A549 (cell line): ENCODE data around the gene XPNPEP1. TPM values are rescaled to one million over a fixed set of nuclear protein-coding genes. Genes with fewer than 3 reads are reported as not detected.
A peak's percentile ranks its signal among the peaks of the same experiment; 100 is the strongest.

Experiments
- ATAC-seq, 2 experiments: fragments of 200-7000 bp in 1 of 2; fragments of >200 bp in 1 of 2; cut with Nextera tagmentation in 1 of 2; cut with Tn5 transposase in 1 of 2; 3 replicates each; pipeline versions ENCODE4 v1.8.0 to v1.9.1; 2018 to 2020; ENCODE audit warnings: mild to moderate bottlenecking in 1 of 2, moderate library complexity in 1 of 2
- CTCF ChIA-PET: fragments of 300-600 bp; sonication (Branson Sonifier 250); formaldehyde crosslinking; extraction: SDS; loops from one replicate; lab custom pipeline; 2021; ENCODE audit warnings: antibody characterized with exemption, inconsistent platforms; lab: Yijun Ruan, JAX
- POLR2A ChIA-PET: fragments of 350-600 bp; formaldehyde crosslinking; extraction: SDS; loops from one replicate; lab custom pipeline; 2021; ENCODE audit warnings: antibody characterized with exemption, inconsistent platforms; lab: Yijun Ruan, JAX
- DNase-seq, 2 experiments: peaks; one replicate each; pipeline versions ENCODE4 v3.0.0 to v3.0.0-alpha.2; 2011 to 2016; ENCODE audit warnings: low read depth in 1 of 2, low spot score in 1 of 2
- FAIRE-seq: peaks from 2 replicates; lab custom pipeline; 2011; peaks lifted over from hg19 to GRCh38; lab: Jason Lieb, UNC
- H3K27ac ChIP-seq, 2 experiments: fragments of >200 bp; sonication (Bioruptor Twin); formaldehyde crosslinking; 3 replicates each; pipeline ENCODE4 v1.5.1; 2016 to 2017
- H3K4me1 ChIP-seq: fragments of >200 bp; sonication (Bioruptor Twin); formaldehyde crosslinking; 3 replicates; pipeline ENCODE4 v1.6.1; 2016
- H3K4me2 ChIP-seq: fragments of >200 bp; sonication (Bioruptor Twin); formaldehyde crosslinking; 3 replicates; pipeline ENCODE4 v1.6.1; 2016
- H3K4me3 ChIP-seq: fragments of >200 bp; sonication (Bioruptor Twin); formaldehyde crosslinking; 3 replicates; pipeline ENCODE4 v1.5.1; 2016
- H3K9me3 ChIP-seq: fragments of >200 bp; sonication (Bioruptor Twin); formaldehyde crosslinking; 3 replicates; pipeline ENCODE4 v1.6.1; 2016
- CHD2 ChIP-seq: fragments of 150-350 bp; IDR thresholded peaks from 2 replicates; pipeline ENCODE4 v1.6.1; 2014; ENCODE audit warnings: low read length; ENCODE audit not compliant: partially characterized antibody
- CHD4 ChIP-seq: fragments of 200-600 bp; sonication (generic); IDR thresholded peaks from 2 replicates; pipeline ENCODE4 v1.6.1; 2016; ENCODE audit warnings: antibody characterized with exemption, mild to moderate bottlenecking, borderline replicate concordance
- EP300 ChIP-seq, 2 experiments: fragments of >200 bp; sonication (Bioruptor Twin); formaldehyde crosslinking; IDR thresholded peaks; 2 replicates in 1 of 2; 3 replicates in 1 of 2; pipeline ENCODE4 v1.6.1; 2016 to 2017
- FOSB ChIP-seq: fragments of 250-450 bp; sonication (Bioruptor Pico); IDR thresholded peaks from 2 replicates; pipeline ENCODE4 v1.5.0; 2020; ENCODE audit warnings: mild to moderate bottlenecking, moderate library complexity
- JUN ChIP-seq, 2 experiments: fragments of >200 bp; sonication (Bioruptor Twin); formaldehyde crosslinking; IDR thresholded peaks; 2 replicates in 1 of 2; 3 replicates in 1 of 2; pipeline ENCODE4 v1.6.1; 2016 to 2017
- JUNB ChIP-seq: fragments of >200 bp; sonication (Bioruptor Twin); formaldehyde crosslinking; IDR thresholded peaks from 2 replicates; pipeline ENCODE4 v1.6.1; 2016
- MAZ ChIP-seq: fragments of 150-350 bp; IDR thresholded peaks from 2 replicates; pipeline ENCODE4 v1.6.1; 2014; ENCODE audit warnings: antibody characterized with exemption, low read depth, low read length, borderline replicate concordance
- POLR2AphosphoS2 ChIP-seq: conservative IDR thresholded peaks from 2 replicates; pipeline ENCODE4 v1.6.1; 2012; ENCODE audit warnings: low read length, improper control_type of control experiment, inconsistent platforms
- RARB ChIP-seq: fragments of 250-450 bp; sonication (Bioruptor Pico); IDR thresholded peaks from 2 replicates; pipeline ENCODE4 v1.8.0; 2021; ENCODE audit warnings: mild to moderate bottlenecking, moderate library complexity
- RCOR1 ChIP-seq: fragments of 150-350 bp; IDR thresholded peaks from 2 replicates; pipeline ENCODE4 v1.6.1; 2014; ENCODE audit warnings: antibody characterized with exemption, low read length, low read depth
- RNF2 ChIP-seq: fragments of 200-600 bp; sonication (generic); IDR thresholded peaks from 2 replicates; pipeline ENCODE4 v1.6.1; 2016; ENCODE audit warnings: low read depth, mild to moderate bottlenecking, antibody characterized with exemption, moderate library complexity, borderline replicate concordance
- SREBF2 ChIP-seq: fragments of 450-650 bp; IDR thresholded peaks from 2 replicates; pipeline ENCODE4 v1.6.1; 2014; ENCODE audit warnings: mild to moderate bottlenecking, moderate library complexity
- TFCP2L1 ChIP-seq: fragments of 250-450 bp; sonication (Bioruptor Pico); IDR thresholded peaks from 2 replicates; pipeline ENCODE4 v1.5.0; 2021; ENCODE audit warnings: mild to moderate bottlenecking
- ZC3H11A ChIP-seq: fragments of 450-650 bp; IDR thresholded peaks from 2 replicates; pipeline ENCODE4 v1.6.1; 2014; ENCODE audit warnings: antibody characterized with exemption, mild to moderate bottlenecking
- ZFP36 ChIP-seq: fragments of 450-650 bp; IDR thresholded peaks from 2 replicates; pipeline ENCODE4 v1.6.1; 2014; ENCODE audit warnings: borderline replicate concordance; ENCODE audit not compliant: partially characterized antibody
- WGBS: methylation state at CpG from one replicate; pipeline ENCODE4 v1.1.6; 2017; ENCODE audit errors: missing lambda C conversion rate; 5-methylcytosine and 5-hydroxymethylcytosine counted together
- polyA plus RNA-seq, 4 experiments: library from polyadenylated mRNA; depleted of rRNA in 3 of 4; stranded (reverse); fragments of >200 nt; fragmentation: RNase III in 1 of 4; extraction: RNeasy Plus Mini Kit Qiagen cat#74134 plus additional on column Dnase treatment in 1 of 4; gene quantifications; 2 replicates in 3 of 4; 3 replicates in 1 of 4; pipeline ENCODE4 v1.2.3, GENCODE V29; 2011 to 2017
- TF ChIP-seq, protein P1 (sequence below): IDR thresholded peaks from 2 replicates; pipeline ENCODE4 v1.6.1; 2012; ENCODE audit warnings: low read depth, borderline replicate concordance
- TF ChIP-seq, protein P2 (sequence below): fragments of >200 bp; sonication (Bioruptor Twin); formaldehyde crosslinking; IDR thresholded peaks from 2 replicates; pipeline ENCODE4 v1.6.1; 2016
- TF ChIP-seq, protein P3 (sequence below): fragments of 450-650 bp; IDR thresholded peaks from 2 replicates; pipeline ENCODE4 v1.6.1; 2014; ENCODE audit warnings: antibody characterized with exemption
- TF ChIP-seq, protein P4 (sequence below): fragments of 200-600 bp; sonication (generic); IDR thresholded peaks from 2 replicates; pipeline ENCODE4 v1.6.1; 2016; ENCODE audit warnings: antibody characterized with exemption, mild to moderate bottlenecking, moderate library complexity

Gene XPNPEP1
- polyA plus RNA-seq, 2 of the 4 experiments (the other 2 are of a cell fraction): 32.5 to 53.9 TPM

DNA sequence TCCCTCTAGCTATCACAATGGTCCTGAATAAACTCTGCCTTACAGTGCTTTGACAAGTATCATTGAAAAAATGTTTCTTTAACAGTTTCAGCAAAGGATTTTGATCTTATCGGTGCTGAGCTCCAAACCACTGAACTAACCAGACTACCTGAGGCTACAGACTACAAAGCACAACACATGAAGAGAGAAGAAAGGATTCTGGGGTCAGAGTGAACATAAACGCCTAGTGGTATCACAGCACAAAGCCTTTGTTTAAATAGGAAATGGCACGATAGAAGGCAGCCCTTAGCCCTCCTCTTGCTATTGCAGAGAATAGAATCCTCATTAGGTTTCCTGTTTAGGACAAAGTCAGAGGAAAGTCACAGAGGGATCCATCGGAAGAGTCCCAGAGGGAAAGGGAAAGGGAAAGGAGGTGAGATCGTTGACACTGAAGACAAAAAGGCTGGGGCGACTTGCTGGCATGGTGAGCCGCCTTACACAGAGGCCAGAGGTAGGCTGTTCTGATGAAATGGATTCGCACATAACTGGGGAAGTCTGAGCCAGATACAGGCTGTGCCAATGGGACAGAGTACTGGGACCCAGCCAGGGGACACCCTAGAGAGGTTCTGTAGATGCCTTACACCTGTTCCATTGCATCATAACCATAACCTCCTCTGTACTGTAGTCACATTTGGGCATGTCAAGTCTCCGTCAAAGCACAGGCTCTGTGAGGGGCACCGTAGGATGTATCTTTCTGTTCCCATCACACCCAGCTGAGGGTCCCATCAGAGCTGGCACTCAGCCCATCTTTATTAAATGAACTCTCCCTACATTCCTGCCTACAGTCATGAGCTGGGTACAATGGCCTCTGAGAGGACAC lies 71.5 kb downstream of the XPNPEP1 start:
- no peak for DNase-seq
- Histone ChIP-seq H3K4me1 (no peaks in the 10 kb centered on the region), H3K4me3 (no peak overlapping the region), H3K9me3 (no peaks in the 10 kb centered on the region), H3K27ac (no peak overlapping the region)
- TF ChIP-seq, protein P1, sequence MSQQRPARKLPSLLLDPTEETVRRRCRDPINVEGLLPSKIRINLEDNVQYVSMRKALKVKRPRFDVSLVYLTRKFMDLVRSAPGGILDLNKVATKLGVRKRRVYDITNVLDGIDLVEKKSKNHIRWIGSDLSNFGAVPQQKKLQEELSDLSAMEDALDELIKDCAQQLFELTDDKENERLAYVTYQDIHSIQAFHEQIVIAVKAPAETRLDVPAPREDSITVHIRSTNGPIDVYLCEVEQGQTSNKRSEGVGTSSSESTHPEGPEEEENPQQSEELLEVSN: no peak
- no peak for TF ChIP-seq MAZ
- no peak for TF ChIP-seq RARB (CRISPR knock-in tag)
- TF ChIP-seq CHD4: no peak
- TF ChIP-seq SREBF2: no peak
- no peak for TF ChIP-seq POLR2AphosphoS2
- TF ChIP-seq EP300 (IDR thresholded peaks at IDR 0.05): no peak
- TF ChIP-seq, protein P2, sequence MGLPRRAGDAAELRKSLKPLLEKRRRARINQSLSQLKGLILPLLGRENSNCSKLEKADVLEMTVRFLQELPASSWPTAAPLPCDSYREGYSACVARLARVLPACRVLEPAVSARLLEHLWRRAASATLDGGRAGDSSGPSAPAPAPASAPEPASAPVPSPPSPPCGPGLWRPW: no peak
- no peak for TF ChIP-seq RNF2
- no peak for TF ChIP-seq RCOR1
- no peak for TF ChIP-seq FOSB (CRISPR knock-in tag)
- TF ChIP-seq, all 56 proteins: peak for 0
- ChIA-PET CTCF (interaction anchor here (0.7 to 3.0 kb wide), 13 partner anchors 8 to 317 kb away, joined by 3 to 17 read pairs (median 5); no protein-coding TSS in a partner anchor), POLR2A (no interaction called here)
- ATAC-seq: peak in 1 of 2 experiments; percentile 49; a peak in 3 of 6 replicates
- WGBS: 25% methylated on average over 10 of the region's 10 CpGs
- no peak overlapping the region for H3K4me2 ChIP-seq
- FAIRE-seq: no peak

DNA sequence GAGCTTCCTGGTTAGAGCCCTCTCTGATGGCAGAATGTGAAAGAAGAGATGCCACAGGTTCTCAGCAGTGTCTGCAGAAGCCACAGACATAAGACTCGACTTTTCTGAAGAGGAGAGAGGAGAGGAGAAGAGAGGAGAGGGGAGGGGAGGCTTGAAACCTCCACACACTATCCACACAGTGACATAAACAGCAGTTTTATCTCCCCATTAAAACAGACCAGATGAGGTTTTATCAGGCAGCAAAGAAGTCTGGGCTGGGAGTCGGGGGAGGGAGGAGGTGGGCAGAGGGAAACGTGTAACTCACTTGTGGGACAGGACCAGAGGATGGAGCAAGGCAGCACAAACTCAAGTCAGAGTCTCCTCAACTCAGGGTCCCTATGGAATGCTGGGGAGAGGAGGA lies 76.5 kb downstream of the XPNPEP1 start:
- FAIRE-seq (no peak), DNase-seq (no peak), ATAC-seq (no peak; a peak in 1 of 6 replicates)
- no peak for TF ChIP-seq CHD2
- ChIA-PET POLR2A (no interaction called here), CTCF (interaction anchor here (1.3 kb wide), 1 partner anchor 38 kb away, joined by 3 read pairs; no protein-coding TSS in a partner anchor)
- 2% methylated on average over 3 of the region's 3 CpGs for whole genome bisulfite sequencing
- H3K9me3 ChIP-seq: no peaks in the 10 kb centered on the region
- no peaks in the 10 kb centered on the region for H3K4me1 ChIP-seq
- H3K4me3 ChIP-seq: no peak overlapping the region
- H3K4me2 ChIP-seq: no peak overlapping the region
- H3K27ac ChIP-seq: no peak overlapping the region

DNA sequence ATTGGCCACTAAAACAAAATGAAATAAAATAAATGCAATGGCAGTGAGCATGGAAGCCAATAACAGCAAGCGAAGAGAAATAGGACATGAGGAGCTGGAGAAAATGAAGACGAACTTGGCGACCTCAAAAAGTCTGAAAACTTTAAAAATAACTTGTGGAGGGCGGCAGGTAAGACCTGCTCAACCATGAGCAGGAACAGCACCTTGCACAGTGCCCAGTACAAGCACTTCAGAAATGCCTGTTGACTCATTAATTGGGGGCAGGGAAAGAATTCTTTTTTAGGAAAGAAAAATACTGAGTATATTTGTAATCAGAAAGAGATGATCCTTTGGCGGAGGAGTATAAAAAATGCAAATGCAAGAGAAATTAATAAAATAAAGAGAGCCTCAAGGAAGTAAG lies 78.0 kb downstream of the XPNPEP1 start:
- 10% methylated on average over 5 of the region's 5 CpGs for WGBS
- CTCF ChIA-PET: interaction anchor here (0.9 to 3.8 kb wide), 2 partner anchors 8 to 71 kb away, joined by 5 to 17 read pairs; no protein-coding TSS in a partner anchor
- H3K4me2 ChIP-seq: no peak overlapping the region
- POLR2A ChIA-PET: no interaction called here
- FAIRE-seq (no peak), DNase-seq (no peak), ATAC-seq (no peak)
- no peak for TF ChIP-seq JUNB
- TF ChIP-seq RNF2: no peak
- TF ChIP-seq, protein P3, sequence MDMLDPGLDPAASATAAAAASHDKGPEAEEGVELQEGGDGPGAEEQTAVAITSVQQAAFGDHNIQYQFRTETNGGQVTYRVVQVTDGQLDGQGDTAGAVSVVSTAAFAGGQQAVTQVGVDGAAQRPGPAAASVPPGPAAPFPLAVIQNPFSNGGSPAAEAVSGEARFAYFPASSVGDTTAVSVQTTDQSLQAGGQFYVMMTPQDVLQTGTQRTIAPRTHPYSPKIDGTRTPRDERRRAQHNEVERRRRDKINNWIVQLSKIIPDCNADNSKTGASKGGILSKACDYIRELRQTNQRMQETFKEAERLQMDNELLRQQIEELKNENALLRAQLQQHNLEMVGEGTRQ: no peak
- TF ChIP-seq, protein P4, sequence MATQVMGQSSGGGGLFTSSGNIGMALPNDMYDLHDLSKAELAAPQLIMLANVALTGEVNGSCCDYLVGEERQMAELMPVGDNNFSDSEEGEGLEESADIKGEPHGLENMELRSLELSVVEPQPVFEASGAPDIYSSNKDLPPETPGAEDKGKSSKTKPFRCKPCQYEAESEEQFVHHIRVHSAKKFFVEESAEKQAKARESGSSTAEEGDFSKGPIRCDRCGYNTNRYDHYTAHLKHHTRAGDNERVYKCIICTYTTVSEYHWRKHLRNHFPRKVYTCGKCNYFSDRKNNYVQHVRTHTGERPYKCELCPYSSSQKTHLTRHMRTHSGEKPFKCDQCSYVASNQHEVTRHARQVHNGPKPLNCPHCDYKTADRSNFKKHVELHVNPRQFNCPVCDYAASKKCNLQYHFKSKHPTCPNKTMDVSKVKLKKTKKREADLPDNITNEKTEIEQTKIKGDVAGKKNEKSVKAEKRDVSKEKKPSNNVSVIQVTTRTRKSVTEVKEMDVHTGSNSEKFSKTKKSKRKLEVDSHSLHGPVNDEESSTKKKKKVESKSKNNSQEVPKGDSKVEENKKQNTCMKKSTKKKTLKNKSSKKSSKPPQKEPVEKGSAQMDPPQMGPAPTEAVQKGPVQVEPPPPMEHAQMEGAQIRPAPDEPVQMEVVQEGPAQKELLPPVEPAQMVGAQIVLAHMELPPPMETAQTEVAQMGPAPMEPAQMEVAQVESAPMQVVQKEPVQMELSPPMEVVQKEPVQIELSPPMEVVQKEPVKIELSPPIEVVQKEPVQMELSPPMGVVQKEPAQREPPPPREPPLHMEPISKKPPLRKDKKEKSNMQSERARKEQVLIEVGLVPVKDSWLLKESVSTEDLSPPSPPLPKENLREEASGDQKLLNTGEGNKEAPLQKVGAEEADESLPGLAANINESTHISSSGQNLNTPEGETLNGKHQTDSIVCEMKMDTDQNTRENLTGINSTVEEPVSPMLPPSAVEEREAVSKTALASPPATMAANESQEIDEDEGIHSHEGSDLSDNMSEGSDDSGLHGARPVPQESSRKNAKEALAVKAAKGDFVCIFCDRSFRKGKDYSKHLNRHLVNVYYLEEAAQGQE: no peak
- TF ChIP-seq ZFP36: no peak
- no peak for TF ChIP-seq TFCP2L1 (CRISPR knock-in tag)
- no peak for TF ChIP-seq CHD4
- no peak for TF ChIP-seq RARB (CRISPR knock-in tag)
- no peak for TF ChIP-seq JUN (IDR thresholded peaks at IDR 0.05)
- TF ChIP-seq ZC3H11A: no peak
- no peaks in the 10 kb centered on the region for H3K9me3 ChIP-seq
- H3K4me1 ChIP-seq: no peaks in the 10 kb centered on the region
- no peak overlapping the region for H3K4me3 ChIP-seq
- H3K27ac ChIP-seq: no peak overlapping the region
